Central memory CD8-positive, alpha-beta T cell (primary cell): Measurements from ENCODE around the gene URB1.
"Not testable (repeated sequence)": the region's sequence is repeated elsewhere in the genome, so short reads cannot be mapped to it uniquely, and the experiment has no call there.

Experiments used
- ATAC-seq: fragments of 150-1000 bp; cut with Tn5 transposase; replicated peaks from 2 replicates; pipeline ENCODE4 v1.10.0; 2022; ENCODE audit warnings: mild to moderate bottlenecking, moderate FRiP score, moderate number of reproducible peaks; ENCODE audit not compliant: poor library complexity, severe bottlenecking; ENCODE audit errors: extremely low read depth
- DNase-seq, 2 donors: peaks; one replicate each; pipeline ENCODE4 v3.0.0; 2021; ENCODE audit warnings: low spot score in 2 of 2
- H3K27ac Mint-ChIP-seq: one replicate; pipeline ENCODE4 v1.8.0; 2022; ENCODE audit warnings: low read depth, mild to moderate bottlenecking, moderate library complexity, mixed read lengths
- H3K27me3 Mint-ChIP-seq: one replicate; pipeline ENCODE4 v1.8.0; 2022; ENCODE audit warnings: mixed read lengths
- H3K36me3 Mint-ChIP-seq: one replicate; pipeline ENCODE4 v1.8.0; 2022; ENCODE audit warnings: mild to moderate bottlenecking, moderate library complexity, mixed read lengths; ENCODE audit not compliant: insufficient read depth
- H3K4me1 Mint-ChIP-seq: one replicate; pipeline ENCODE4 v1.8.0; 2022; ENCODE audit warnings: mixed read lengths
- H3K4me3 Mint-ChIP-seq: one replicate; pipeline ENCODE4 v1.8.0; 2022; ENCODE audit warnings: mild to moderate bottlenecking, moderate library complexity, mixed read lengths
- H3K9me3 Mint-ChIP-seq: one replicate; pipeline ENCODE4 v1.8.0; 2022; ENCODE audit warnings: mixed read lengths

URB1 gene

GRCh38 chr21:32378956-32379355, 13.9 kb downstream of the URB1 start:
- no peaks in the 10 kb centered on the region for H3K27me3 Mint-ChIP-seq
- no peak overlapping the region for H3K4me3 Mint-ChIP-seq
- peaks cover 33% of the 10 kb centered on the region for H3K36me3 Mint-ChIP-seq
- DNase-seq (no peak), ATAC-seq (no peak)
- no peaks in the 10 kb centered on the region for H3K9me3 Mint-ChIP-seq
- H3K4me1 Mint-ChIP-seq, result peaks cover 5% of the 10 kb centered on the region
- no peak overlapping the region for H3K27ac Mint-ChIP-seq

- Mint-ChIP-seq H3K9me3 (no peaks in the 10 kb centered on the region), H3K4me3 (no peak overlapping the region), H3K27ac (no peak overlapping the region), H3K36me3 (peaks cover 26% of the 10 kb centered on the region), H3K4me1 (peaks cover 5% of the 10 kb centered on the region), H3K27me3 (no peaks in the 10 kb centered on the region)
- ATAC-seq, result no peak
- no peak for DNase-seq
Measured at GRCh38 chr21:32377991-32378390, 14.8 kb downstream of the URB1 start.

- Mint-ChIP-seq H3K27me3 (no peaks in the 10 kb centered on the region), H3K4me1 (peaks cover 5% of the 10 kb centered on the region), H3K27ac (no peak overlapping the region), H3K4me3 (no peak overlapping the region), H3K9me3 (no peaks in the 10 kb centered on the region), H3K36me3 (peaks cover 25% of the 10 kb centered on the region)
- no peak for ATAC-seq
- no peak for DNase-seq
Measured at GRCh38 chr21:32377506-32377905, 15.3 kb downstream of the URB1 start.

- Mint-ChIP-seq H3K4me1 (no peaks in the 10 kb centered on the region), H3K36me3 (peaks cover 30% of the 10 kb centered on the region), H3K27me3 (no peaks in the 10 kb centered on the region), H3K4me3 (no peak overlapping the region), H3K9me3 (no peaks in the 10 kb centered on the region), H3K27ac (no peak overlapping the region)
- DNase-seq (no peak), ATAC-seq (no peak)
Measured at GRCh38 chr21:32372755-32373154, 20.1 kb downstream of the URB1 start.

GRCh38 chr21:32371913-32372314, 20.9 kb downstream of the URB1 start:
- Mint-ChIP-seq H3K4me1 (no peaks in the 10 kb centered on the region), H3K36me3 (peaks cover 29% of the 10 kb centered on the region), H3K27ac (no peak overlapping the region), H3K9me3 (no peaks in the 10 kb centered on the region), H3K4me3 (no peak overlapping the region), H3K27me3 (no peaks in the 10 kb centered on the region)
- DNase-seq (no peak), ATAC-seq (no peak)

- Mint-ChIP-seq H3K27ac (peak overlapping the region; percentile 3), H3K27me3 (no peaks in the 10 kb centered on the region), H3K4me1 (no peaks in the 10 kb centered on the region), H3K36me3 (peaks cover 28% of the 10 kb centered on the region), H3K4me3 (no peak overlapping the region), H3K9me3 (no peaks in the 10 kb centered on the region)
- no peak for ATAC-seq
- no peak for DNase-seq
Measured at GRCh38 chr21:32370998-32371766, 21.6 kb downstream of the URB1 start.

- not testable (repeated sequence) for DNase-seq, H3K4me1 Mint-ChIP-seq, H3K9me3 Mint-ChIP-seq, H3K27me3 Mint-ChIP-seq, H3K4me3 Mint-ChIP-seq, ATAC-seq
- Mint-ChIP-seq H3K36me3 (peaks cover 37% of the 10 kb centered on the region), H3K27ac (peak overlapping the region; percentile 66)
Measured at GRCh38 chr21:32368961-32369360, 23.9 kb downstream of the URB1 start.

- Mint-ChIP-seq H3K27me3 (no peaks in the 10 kb centered on the region), H3K36me3 (peaks cover 37% of the 10 kb centered on the region), H3K4me1 (no peaks in the 10 kb centered on the region), H3K27ac (peak overlapping the region; percentile 66), H3K4me3 (no peak overlapping the region), H3K9me3 (no peaks in the 10 kb centered on the region)
- no peak for ATAC-seq
- no peak for DNase-seq
Measured at GRCh38 chr21:32368386-32368785, 24.4 kb downstream of the URB1 start.

GRCh38 chr21:32367158-32367557, 25.7 kb downstream of the URB1 start:
- H3K9me3 Mint-ChIP-seq, result no peaks in the 10 kb centered on the region
- H3K36me3 Mint-ChIP-seq, result peaks cover 38% of the 10 kb centered on the region
- H3K4me1 Mint-ChIP-seq, result no peaks in the 10 kb centered on the region
- H3K4me3 Mint-ChIP-seq, result no peak overlapping the region
- no peak overlapping the region for H3K27ac Mint-ChIP-seq
- ATAC-seq (no peak), DNase-seq (no peak)
- H3K27me3 Mint-ChIP-seq, result no peaks in the 10 kb centered on the region

- DNase-seq, result no peak
- Mint-ChIP-seq H3K36me3 (peaks cover 40% of the 10 kb centered on the region), H3K9me3 (no peaks in the 10 kb centered on the region), H3K4me3 (no peak overlapping the region), H3K27me3 (no peaks in the 10 kb centered on the region), H3K27ac (no peak overlapping the region), H3K4me1 (no peaks in the 10 kb centered on the region)
- no peak for ATAC-seq
Measured at GRCh38 chr21:32366191-32366590, 26.6 kb downstream of the URB1 start.

- Mint-ChIP-seq H3K27me3 (no peaks in the 10 kb centered on the region), H3K9me3 (no peaks in the 10 kb centered on the region), H3K27ac (no peak overlapping the region), H3K36me3 (peaks cover 45% of the 10 kb centered on the region), H3K4me3 (no peak overlapping the region), H3K4me1 (no peaks in the 10 kb centered on the region)
- no peak for DNase-seq
- no peak for ATAC-seq
Measured at GRCh38 chr21:32364796-32365195, 28.0 kb downstream of the URB1 start.

- no peaks in the 10 kb centered on the region for H3K27me3 Mint-ChIP-seq
- no peaks in the 10 kb centered on the region for H3K9me3 Mint-ChIP-seq
- no peak overlapping the region for H3K27ac Mint-ChIP-seq
- ATAC-seq (no peak), DNase-seq (no peak)
- H3K36me3 Mint-ChIP-seq, result peaks cover 46% of the 10 kb centered on the region
- H3K4me3 Mint-ChIP-seq, result no peak overlapping the region
- H3K4me1 Mint-ChIP-seq, result no peaks in the 10 kb centered on the region
Measured at GRCh38 chr21:32364387-32364786, 28.4 kb downstream of the URB1 start.

GRCh38 chr21:32360401-32360975, 32.3 kb downstream of the URB1 start:
- no peak for ATAC-seq
- DNase-seq, result no peak
- no peaks in the 10 kb centered on the region for H3K4me1 Mint-ChIP-seq
- H3K4me3 Mint-ChIP-seq, result no peak overlapping the region
- peak overlapping the region; percentile 26 for H3K27ac Mint-ChIP-seq
- no peaks in the 10 kb centered on the region for H3K9me3 Mint-ChIP-seq
- H3K36me3 Mint-ChIP-seq, result peaks cover 47% of the 10 kb centered on the region
- H3K27me3 Mint-ChIP-seq, result no peaks in the 10 kb centered on the region
